Sciatic nerve (tissue), 2 donors: ENCODE measurements around the gene ATF4. TPM values are rescaled to one million over a fixed set of nuclear protein-coding genes. Genes with fewer than 3 reads are reported as not detected.
"Not testable (repeated sequence)": the region's sequence is repeated elsewhere in the genome, so short reads cannot be mapped to it uniquely, and the experiment has no call there.

Experiments used
- ATAC-seq: fragments of 200-7000 bp; cut with Tn5 transposase; one replicate; pipeline ENCODE4 v1.9.1; 2020; ENCODE audit warnings: mild to moderate bottlenecking, moderate library complexity
- DNase-seq: peaks from one replicate; pipeline ENCODE4 v3.0.0-alpha.2; 2020; ENCODE audit warnings: low spot score
- intact Hi-C: fragments of 100-400 bp; cut with DNase I; formaldehyde crosslinking; loops from one replicate; pipeline ENCODE4 v1.14.2; 2022
- total RNA-seq: library from RNA; stranded (reverse); fragmentation: NEBNext Ultra II Directional; extraction: Animal tissue kit (Norgen Biotek cat#: 25700); gene quantifications from one replicate; pipeline ENCODE4 v1.2.1, GENCODE V29; 2021
- donor health status: DM: no; HTN: no; CAD: no.
- donor health status: DM: no; HTN: no; CAD: no.

Gene ATF4
- total RNA-seq, 1 donor from 2014 or later: 319 TPM

DNA sequence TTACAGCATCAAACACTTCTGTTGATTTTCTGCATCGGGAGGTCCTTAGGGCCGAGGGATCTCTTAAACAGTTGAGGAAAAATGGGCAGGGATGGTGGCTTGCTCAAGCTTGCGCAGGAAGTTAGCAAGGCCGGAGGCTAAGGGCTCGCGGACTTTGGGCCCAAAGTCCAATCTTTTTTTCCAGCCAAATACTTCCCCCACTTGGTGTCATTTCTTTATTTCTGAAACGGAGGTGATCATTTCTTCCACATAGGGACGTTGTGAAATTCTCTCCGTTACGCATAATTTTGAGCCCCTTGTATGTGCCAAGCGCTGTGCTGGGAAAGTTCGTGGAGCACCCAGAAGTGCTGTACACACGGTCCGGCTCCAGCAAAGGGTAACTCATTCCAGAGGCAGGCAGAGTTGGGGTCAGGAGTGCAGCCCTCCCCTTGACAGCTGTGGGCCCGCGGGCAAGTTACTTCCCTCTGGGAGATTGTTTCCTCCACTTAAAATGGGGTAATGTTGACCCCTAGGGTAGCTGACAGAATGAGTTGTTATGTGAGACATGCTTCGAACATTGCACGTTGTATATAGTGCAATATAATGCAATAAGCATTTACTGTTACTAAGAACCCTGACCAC lies 17.5 kb upstream of the ATF4 start:
- ATAC-seq: no peak
- no peak for DNase-seq
- intact Hi-C loops: no loop called here

DNA sequence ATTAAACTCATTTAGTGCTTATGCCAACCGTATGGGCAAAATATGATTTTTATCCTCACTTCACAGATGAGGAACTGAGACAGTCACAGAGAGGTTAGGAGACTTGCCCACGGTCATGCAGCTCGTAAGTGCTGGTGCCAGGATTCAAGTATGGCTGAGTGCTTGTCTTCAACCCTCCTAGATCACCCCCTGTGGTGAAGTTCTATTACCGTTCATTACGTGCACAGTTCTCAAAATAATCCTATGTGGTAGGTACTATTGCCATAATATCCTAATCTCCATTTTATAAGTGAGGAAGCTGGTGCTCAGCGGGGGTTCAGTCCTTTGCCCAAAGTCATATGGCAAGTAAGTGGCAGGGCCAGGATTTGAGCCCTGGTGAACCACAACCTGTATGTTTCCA lies 16.7 kb upstream of the ATF4 start:
- intact Hi-C loops: no loop called here
- no peak for DNase-seq
- ATAC-seq: no peak

DNA sequence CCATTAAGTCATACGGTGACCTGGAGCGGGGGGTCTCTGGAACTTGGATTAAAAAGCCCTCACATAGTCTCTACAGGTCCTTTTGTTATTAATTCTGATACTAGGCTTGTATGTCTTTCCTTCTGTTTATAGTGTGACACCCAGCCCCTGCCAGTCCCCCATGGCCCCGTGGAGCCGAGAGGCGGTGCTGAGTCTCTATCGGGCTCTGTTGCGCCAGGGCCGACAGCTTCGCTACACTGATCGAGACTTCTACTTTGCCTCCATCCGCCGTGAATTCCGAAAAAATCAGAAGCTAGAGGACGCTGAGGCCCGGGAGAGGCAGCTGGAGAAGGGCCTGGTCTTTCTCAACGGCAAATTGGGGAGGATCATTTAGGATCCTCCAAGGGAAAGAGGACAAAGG lies 16.3 kb upstream of the ATF4 start:
- no peak for DNase-seq
- intact Hi-C loops: no loop called here
- ATAC-seq: no peak

DNA sequence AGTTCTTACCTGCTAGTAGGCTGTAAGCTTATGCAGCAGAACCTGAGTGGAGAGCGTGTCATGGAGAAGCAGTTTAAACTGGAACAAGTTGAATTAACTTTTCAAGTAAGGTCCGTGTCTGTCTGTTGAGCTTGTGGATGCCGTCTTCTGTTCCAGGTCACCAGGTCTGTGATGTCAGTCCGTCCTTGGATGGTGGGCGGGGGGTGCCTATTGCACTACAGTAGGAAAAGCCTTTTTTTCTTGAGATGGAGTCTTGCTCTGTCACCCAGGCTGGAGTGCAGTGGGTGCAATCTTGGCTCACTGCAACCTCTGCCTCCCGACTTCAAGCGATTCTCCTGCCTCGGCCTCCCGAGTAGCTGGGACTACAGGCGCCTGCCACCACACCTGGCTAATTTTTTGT lies 13.3 kb upstream of the ATF4 start:
- DNase-seq, ATAC-seq, intact Hi-C loops: not testable (repeated sequence)

DNA sequence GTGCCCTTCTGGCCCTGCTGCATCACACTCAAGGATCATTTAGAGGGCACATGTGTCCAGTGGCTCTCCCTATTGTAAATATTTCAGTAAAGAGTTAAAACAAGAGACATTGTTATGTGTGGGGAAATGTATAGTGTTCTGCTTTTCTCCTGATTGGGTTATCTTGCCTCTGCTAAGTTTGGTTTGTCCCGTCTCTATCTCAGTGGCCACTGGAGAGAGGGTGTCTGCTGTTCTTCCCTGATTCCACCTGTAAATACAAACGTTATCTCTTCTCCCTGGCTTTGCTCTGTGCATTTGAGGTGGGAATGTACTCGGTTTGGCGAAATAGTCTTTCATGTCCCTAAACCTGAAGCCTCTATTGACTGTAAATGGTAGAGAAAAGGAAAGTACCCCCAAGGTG lies 12.0 kb upstream of the ATF4 start:
- intact Hi-C loops: no loop called here
- DNase-seq (no peak), ATAC-seq (no peak)

DNA sequence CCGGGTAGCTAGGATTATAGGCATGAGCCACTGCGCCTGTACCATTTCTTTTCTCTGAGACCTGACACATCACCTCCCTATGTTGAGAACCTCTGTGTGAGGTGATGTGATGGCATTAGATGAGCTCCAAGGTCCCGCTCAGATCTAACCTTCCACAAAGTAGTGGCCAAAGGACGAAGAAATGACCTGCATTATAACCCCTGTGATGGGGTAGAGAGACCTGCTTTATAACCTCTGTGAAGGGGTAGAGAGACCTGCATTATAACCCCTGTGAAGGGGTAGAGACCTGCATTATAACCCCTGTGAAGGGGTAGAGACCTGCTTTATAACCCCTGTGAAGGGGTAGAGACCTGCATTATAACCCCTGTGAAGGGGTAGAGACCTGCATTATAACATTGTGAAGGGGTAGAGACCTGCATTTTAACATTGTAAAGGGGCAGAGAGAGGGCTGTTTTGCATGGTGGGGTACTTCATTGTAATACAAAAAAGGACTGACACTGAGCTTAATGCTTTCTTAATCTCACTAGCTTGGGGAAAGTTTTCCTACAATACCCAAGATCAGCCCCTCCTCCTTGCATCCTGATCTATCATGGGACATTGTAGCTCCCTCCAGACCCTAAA lies 9.7 kb upstream of the ATF4 start:
- intact Hi-C loops: loop anchor here (10.0 kb wide), 1 partner anchor 186 kb away; no protein-coding TSS in a partner anchor

DNA sequence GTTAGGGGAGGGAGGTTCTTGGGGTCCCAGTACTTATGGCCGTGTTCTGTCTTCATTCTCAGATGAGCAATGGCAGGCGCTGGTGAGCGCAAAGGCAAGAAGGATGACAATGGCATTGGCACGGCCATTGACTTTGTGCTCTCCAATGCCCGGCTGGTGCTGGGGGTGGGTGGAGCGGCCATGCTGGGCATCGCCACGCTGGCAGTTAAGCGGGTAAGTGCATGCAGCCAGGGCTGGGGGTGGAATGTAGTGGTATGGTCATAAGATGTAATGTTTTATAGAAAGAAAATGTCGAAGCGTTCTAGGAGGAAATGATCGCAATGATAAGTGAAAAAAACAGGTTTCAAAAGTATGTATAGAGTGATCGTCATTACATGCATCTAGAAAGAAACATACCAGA lies 9.1 kb upstream of the ATF4 start:
- no peak for DNase-seq
- intact Hi-C loops: loop anchor here (10.0 kb wide), 1 partner anchor 186 kb away; no protein-coding TSS in a partner anchor
- ATAC-seq: no peak

More for the DNA sequence above, 9.7 kb upstream of the ATF4 start:
- ATAC-seq: no peak
- no peak for DNase-seq

DNA sequence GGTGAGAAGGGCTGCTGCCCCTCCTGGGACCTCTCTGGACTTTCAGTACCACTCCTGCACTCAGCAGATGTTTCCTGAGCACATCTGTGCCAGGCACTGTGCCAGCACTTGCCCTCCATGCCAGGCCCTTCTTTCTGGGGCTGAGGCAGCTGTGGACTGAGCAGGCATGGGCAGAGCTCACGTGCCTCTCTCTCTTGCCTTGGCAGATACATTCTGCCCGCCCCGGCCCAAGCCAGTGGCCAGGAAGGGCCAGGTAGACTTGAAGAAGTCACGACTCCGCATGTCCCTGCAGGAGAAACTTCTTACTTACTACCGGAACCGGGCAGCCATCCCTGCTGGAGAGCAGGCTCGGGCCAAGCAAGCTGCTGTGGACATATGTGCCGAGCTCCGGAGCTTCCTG lies 8.3 kb upstream of the ATF4 start:
- no peak for DNase-seq
- intact Hi-C loops: loop anchor here (10.0 kb wide), 1 partner anchor 187 kb away; no protein-coding TSS in a partner anchor
- ATAC-seq: no peak

DNA sequence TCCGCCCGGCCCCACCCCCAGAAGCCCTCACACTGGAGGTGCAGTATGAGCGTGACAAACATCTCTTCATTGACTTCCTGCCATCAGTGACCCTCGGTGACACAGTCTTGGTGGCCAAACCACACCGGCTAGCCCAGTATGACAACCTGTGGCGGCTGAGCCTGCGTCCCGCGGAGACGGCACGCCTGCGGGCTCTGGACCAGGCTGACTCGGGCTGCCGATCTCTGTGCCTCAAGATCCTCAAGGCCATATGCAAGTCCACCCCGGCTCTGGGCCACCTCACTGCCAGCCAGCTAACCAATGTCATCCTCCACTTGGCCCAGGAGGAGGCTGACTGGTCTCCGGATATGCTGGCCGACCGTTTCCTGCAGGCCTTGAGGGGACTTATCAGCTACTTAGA lies 6.6 kb upstream of the ATF4 start:
- DNase-seq (no peak), ATAC-seq (no peak)
- intact Hi-C loops: loop anchor here (10.0 kb wide), 1 partner anchor 189 kb away; no protein-coding TSS in a partner anchor

DNA sequence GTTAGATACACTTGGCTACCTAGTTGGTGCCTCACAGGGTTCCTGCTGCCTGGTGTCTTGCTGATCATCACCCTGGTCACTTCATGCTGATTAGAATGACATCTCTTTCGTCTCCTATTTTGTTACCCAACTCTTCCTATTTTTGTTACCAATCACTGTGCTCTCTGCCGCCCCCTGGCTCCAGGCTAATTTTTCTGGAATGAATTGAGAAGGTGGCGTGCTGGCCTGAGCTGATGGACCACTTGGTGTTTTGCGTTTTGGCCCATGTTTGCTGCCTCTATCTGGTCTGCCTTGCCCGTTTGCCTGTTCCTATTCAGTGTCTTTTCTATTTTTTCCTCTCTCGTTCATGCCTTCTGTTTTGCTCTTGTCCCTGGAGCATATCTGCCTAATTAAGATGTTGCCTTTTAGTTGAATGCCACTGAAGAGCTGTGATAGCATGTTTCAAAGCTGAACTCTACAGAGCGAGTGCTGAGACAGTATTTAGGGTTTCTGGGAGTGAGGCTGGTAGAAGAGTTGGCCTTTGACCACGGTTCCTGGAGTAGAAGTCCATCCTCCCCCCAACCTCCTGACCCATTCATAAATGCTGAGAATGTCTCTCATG lies 5.9 kb upstream of the ATF4 start:
- ATAC-seq: peak; percentile 40
- DNase-seq: peak; percentile 82
- intact Hi-C loops: loop anchor here (10.0 kb wide), 1 partner anchor 190 kb away; no protein-coding TSS in a partner anchor

DNA sequence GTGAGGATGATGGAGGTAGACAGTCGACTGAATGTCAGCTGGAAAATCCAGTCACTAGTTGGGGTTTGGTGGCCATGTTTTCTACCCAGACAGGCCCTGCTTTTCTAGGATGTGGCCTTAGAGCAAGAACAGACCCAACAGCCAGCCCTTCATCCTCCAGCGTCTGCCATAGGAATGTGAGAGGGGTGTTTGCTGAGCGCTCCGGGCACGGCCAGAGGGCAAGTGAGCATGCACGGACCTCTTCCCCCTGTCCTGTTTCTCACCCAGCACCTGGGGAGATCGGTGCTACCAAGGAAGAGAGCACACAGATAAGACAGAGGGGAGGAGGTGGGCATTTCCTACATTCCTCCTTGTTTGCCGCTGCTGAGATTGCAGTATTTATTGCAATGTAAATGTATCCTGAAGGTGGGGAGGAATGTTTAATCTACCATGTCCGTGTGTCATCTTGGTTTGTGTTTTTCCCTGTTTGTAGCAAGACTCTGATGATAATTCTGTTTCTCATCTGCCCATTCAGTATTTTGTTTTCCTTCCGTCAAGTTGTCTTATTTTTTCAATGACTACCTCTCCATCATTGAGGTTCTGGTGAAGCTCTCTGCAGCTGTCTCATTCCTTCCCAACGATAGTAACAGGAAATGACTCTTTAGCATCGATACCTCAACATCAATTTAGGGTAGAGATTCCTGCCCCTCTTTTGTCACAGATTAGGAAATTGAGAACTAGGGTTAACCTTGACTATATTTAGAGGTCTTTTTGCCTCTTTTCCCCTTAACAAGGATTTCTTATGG lies 4.9 kb upstream of the ATF4 start:
- intact Hi-C loops: loop anchor here (10.0 kb wide), 1 partner anchor 191 kb away; no protein-coding TSS in a partner anchor
- ATAC-seq: no peak
- DNase-seq: no peak

DNA sequence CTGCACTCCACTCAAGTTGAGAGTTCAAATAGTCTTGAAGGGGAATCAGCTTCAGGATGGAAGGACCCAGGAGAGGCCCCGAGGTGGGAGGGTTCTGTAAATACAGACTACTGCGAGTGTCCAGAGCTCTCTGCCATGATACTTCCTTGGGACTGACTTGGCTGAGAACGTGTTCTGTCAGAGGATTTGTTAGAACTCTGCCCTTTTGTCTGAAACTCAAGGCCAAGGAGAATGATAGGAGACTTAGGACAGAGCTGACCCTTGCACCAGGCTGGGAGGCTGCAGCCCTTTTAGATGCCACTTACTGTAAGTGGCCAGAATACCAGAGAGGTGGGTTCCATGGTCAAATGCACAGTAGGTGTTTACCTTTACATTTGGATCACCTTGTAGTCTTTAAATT lies 2.9 kb upstream of the ATF4 start:
- ATAC-seq (no peak), DNase-seq (no peak)
- intact Hi-C loops: loop anchor here (10.0 kb wide), 1 partner anchor 193 kb away; no protein-coding TSS in a partner anchor

DNA sequence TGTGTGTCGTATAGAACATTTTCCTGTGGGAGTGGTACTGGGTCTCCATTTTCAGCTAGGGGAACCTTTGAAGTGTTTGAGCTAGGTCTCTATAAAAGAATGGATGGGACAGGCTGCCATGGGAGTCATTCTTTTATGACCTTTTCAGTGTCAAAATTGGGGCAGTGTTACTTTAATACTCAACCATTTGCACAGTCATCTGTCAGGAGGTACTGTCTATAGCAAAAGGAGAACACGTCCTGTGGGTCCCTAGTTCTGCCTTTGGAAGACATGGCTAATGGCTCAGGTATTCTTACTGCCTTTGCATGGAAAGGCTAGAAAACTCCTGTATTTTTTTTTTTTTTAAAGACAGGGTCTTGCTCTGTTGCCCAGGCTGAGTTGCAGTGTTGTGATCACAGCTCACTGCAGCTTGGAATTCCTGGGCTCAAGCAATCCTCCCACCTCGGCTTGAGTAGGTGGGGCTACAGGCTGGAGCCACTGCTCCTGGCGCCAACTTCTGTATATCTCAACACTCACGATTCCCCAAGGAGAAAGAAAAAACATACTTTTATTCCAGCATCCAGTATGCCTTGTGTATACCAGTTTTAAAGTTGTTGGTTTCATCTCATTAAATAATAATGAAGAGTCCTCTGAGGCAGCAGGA lies 2.1 kb upstream of the ATF4 start:
- intact Hi-C loops: loop anchor here (10.0 kb wide), 1 partner anchor 193 kb away; no protein-coding TSS in a partner anchor
- ATAC-seq: no peak
- no peak for DNase-seq

DNA sequence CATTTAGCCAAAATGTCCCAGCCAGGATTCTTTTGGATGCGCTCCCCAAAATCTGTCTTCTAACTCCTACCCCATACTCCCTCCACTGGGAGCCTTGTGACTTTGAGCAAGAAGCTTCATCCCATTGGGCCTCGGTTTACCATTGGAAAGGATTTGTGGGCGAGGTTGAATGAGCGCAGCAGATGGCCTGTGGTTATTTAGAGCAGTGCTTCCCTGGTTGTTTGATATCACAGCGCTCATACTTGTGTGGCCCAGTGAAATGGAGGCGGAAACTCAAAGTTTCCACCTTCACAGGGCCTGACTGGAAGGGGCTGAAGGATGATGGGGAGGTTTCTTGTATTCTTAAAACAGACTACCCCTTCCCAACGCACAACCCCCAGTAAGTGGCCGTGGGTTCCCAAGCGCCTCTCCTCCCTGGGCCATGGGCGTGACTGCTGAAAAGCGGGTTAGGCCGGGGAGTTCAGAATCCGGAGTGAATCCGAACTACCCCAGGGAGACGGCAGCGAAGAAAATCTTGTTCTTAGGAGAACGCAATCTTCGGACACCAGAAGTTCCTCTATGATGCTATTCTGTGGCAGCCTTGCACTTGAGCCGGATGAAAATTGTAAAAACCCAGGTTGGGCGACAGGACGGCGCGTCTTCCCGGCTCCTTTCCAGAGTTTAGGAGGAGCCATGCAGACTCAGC lies 1.2 kb upstream of the ATF4 start:
- ATAC-seq: no peak
- intact Hi-C loops: loop anchor here (10.0 kb wide), 1 partner anchor 194 kb away; no protein-coding TSS in a partner anchor

DNA sequence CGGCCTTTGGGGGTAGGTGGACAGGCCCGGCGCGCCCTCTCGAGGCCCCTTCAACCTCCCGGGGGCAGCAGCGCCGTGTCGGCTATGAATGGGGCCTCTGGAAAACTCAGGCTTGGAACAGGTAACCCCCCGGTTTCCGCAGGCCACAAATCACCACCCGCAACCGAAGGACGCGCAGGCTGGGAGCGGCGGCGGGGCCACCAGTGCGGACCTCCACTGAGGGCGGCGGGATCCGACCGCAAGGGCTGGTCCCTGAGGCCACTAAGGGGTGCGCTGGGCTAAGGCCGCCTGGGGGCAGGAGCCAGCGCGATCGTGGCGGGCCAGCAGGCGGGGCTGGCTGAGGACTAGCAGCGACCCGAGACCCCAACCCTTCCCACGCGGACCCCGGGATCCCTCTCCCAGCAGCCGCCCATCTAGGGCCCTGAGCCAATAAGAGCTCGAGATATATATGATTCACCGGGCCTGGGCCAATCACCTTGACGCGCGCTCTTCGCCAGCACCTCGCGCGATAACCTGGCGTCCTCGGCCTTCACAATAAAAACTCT lies 609 bp upstream of the ATF4 start:
- peak; percentile 98 for DNase-seq
- peak; percentile 95 for ATAC-seq

More for the DNA sequence above, 1.2 kb upstream of the ATF4 start:
- DNase-seq: no peak

DNA sequence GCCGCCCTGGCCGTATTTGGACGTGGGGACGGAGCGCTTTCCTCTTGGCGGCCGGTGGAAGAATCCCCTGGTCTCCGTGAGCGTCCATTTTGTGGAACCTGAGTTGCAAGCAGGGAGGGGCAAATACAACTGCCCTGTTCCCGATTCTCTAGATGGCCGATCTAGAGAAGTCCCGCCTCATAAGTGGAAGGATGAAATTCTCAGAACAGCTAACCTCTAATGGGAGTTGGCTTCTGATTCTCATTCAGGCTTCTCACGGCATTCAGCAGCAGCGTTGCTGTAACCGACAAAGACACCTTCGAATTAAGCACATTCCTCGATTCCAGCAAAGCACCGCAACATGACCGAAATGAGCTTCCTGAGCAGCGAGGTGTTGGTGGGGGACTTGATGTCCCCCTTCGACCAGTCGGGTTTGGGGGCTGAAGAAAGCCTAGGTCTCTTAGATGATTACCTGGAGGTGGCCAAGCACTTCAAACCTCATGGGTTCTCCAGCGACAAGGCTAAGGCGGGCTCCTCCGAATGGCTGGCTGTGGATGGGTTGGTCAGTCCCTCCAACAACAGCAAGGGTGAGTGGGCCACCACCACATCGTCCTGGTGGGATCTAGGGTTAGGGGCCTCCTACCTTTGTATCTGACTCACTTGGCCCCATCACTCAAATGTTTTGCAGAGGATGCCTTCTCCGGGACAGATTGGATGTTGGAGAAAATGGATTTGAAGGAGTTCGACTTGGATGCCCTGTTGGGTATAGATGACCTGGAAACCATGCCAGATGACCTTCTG lies 934 bp downstream of the ATF4 start:
- DNase-seq, ATAC-seq: not testable (repeated sequence)
- intact Hi-C loops: loop anchor here (10.0 kb wide), 2 partner anchors 116 to 346 kb away; no protein-coding TSS in a partner anchor

More for the DNA sequence above, 609 bp upstream of the ATF4 start:
- intact Hi-C loops: loop anchor here (10.0 kb wide), 3 partner anchors 115 to 345 kb away; no protein-coding TSS in a partner anchor

DNA sequence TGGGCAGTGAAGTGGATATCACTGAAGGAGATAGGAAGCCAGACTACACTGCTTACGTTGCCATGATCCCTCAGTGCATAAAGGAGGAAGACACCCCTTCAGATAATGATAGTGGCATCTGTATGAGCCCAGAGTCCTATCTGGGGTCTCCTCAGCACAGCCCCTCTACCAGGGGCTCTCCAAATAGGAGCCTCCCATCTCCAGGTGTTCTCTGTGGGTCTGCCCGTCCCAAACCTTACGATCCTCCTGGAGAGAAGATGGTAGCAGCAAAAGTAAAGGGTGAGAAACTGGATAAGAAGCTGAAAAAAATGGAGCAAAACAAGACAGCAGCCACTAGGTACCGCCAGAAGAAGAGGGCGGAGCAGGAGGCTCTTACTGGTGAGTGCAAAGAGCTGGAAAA lies 1.7 kb downstream of the ATF4 start:
- not testable (repeated sequence) for DNase-seq, ATAC-seq
- intact Hi-C loops: loop anchor here (10.0 kb wide), 2 partner anchors 117 to 347 kb away; no protein-coding TSS in a partner anchor
